PC-9 (cell line): ENCODE measurements around the gene RBM8A.

Experiments
- EZH2 ChIP-seq: fragments of 200-600 bp; sonication (generic); IDR thresholded peaks from 2 replicates; pipeline ENCODE4 v1.8.0; 2017; ENCODE audit warnings: antibody characterized with exemption, low read depth
- TF ChIP-seq, protein P1 (sequence below): fragments of 200-600 bp; sonication (generic); conservative IDR thresholded peaks from 2 replicates; pipeline ENCODE4 v1.6.1; 2017; ENCODE audit warnings: mixed run types, antibody characterized with exemption, mild to moderate bottlenecking, moderate library complexity

DNA sequence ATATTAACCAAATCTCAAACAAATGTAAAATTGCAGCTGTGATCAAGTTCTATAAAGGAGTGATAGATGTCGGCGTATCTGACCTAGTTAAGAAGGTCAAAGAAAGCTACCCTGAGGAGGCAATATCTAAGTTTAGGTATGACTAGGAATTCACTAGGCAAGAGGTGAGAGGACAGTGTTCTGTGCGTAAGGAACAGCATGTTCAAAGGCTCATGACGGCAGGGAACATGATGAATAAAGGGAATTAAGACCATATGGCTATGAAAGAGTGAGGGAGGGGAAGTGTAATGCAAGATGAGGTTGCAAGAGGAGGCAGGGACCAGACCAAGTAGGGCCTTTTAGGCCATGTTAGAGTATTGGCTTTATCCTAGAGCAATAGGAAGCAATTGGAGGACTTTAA, 21.9 kb upstream of the RBM8A start:
- TF ChIP-seq EZH2: no peak
- TF ChIP-seq, protein P1, sequence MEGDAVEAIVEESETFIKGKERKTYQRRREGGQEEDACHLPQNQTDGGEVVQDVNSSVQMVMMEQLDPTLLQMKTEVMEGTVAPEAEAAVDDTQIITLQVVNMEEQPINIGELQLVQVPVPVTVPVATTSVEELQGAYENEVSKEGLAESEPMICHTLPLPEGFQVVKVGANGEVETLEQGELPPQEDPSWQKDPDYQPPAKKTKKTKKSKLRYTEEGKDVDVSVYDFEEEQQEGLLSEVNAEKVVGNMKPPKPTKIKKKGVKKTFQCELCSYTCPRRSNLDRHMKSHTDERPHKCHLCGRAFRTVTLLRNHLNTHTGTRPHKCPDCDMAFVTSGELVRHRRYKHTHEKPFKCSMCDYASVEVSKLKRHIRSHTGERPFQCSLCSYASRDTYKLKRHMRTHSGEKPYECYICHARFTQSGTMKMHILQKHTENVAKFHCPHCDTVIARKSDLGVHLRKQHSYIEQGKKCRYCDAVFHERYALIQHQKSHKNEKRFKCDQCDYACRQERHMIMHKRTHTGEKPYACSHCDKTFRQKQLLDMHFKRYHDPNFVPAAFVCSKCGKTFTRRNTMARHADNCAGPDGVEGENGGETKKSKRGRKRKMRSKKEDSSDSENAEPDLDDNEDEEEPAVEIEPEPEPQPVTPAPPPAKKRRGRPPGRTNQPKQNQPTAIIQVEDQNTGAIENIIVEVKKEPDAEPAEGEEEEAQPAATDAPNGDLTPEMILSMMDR: no peak
